Prostate gland (tissue), 2 donors: ENCODE measurements around the gene ELN. TPM values are rescaled to one million over a fixed set of nuclear protein-coding genes. Genes with fewer than 3 reads are reported as not detected.
A peak's percentile ranks its signal among the peaks of the same experiment; 100 is the strongest.

Source experiments
- DNase-seq: peaks from one replicate; pipeline ENCODE4 v3.0.0-alpha.2; 2019; ENCODE audit warnings: low spot score
- H3K27ac ChIP-seq, 2 donors: fragments of 200-600 bp; sonication (generic); 2 replicates each; pipeline ENCODE4 v1.5.1; 2017 to 2019
- H3K27me3 ChIP-seq: fragments of 200-600 bp; sonication (generic); replicated peaks from 2 replicates; pipeline ENCODE4 v1.5.1; 2019; ENCODE audit not compliant: insufficient read depth
- H3K36me3 ChIP-seq, 2 donors: fragments of 200-600 bp; sonication (generic); 1 replicate in 1 of 2; 2 replicates in 1 of 2; pipeline versions ENCODE4 v1.5.1 to v1.8.1; 2017 to 2019
- H3K4me1 ChIP-seq: fragments of 200-600 bp; sonication (generic); replicated peaks from 2 replicates; pipeline ENCODE4 v1.5.1; 2019
- H3K4me3 ChIP-seq, 2 donors: fragments of 200-600 bp; sonication (generic); 2 replicates each; pipeline ENCODE4 v1.5.1; 2017 to 2019
- H3K9me3 ChIP-seq: fragments of 200-600 bp; sonication (generic); 2 replicates; pipeline ENCODE4 v1.5.1; 2017
- POLR2A ChIP-seq: fragments of 450-650 bp; IDR thresholded peaks from one replicate; pipeline ENCODE4 v1.6.1; 2016; ENCODE audit warnings: antibody characterized with exemption, mild to moderate bottlenecking
- POLR2AphosphoS5 ChIP-seq: sonication (generic); formaldehyde crosslinking; IDR thresholded peaks from one replicate; pipeline ENCODE4 v1.6.1; 2017; ENCODE audit warnings: antibody characterized with exemption
- WGBS: methylation state at CpG from one replicate; pipeline ENCODE4 v1.1.5; 2018; 5-methylcytosine and 5-hydroxymethylcytosine counted together
- intact Hi-C: fragments of 100-400 bp; cut with DNase I; formaldehyde crosslinking; loops from one replicate; pipeline ENCODE4 v1.14.2; 2022
- total RNA-seq, 2 donors: library from RNA; depleted of rRNA; stranded (reverse); fragments of >200 nt; gene quantifications; one replicate each; pipeline ENCODE4 v1.1.0, GENCODE V29; 2016
- TF ChIP-seq, protein P1 (sequence below), 4 experiments: fragments of 200-600 bp in 2 of 4; fragments of 450-650 bp in 2 of 4; sonication (generic) in 2 of 4; IDR thresholded peaks; 1 replicate in 3 of 4; 2 replicates in 1 of 4; pipeline ENCODE4 v1.5.1; 2016 to 2019; ENCODE audit warnings: antibody characterized with exemption in 4 of 4, mild to moderate bottlenecking in 2 of 4, moderate library complexity in 2 of 4

Gene ELN
- total RNA-seq, 2 donors from 2014 or later = 34.7 to 93.4 TPM

GRCh38 chr7:74012842-74013249 lies 15.1 kb upstream of the ELN start:
- Histone ChIP-seq H3K27me3 (no peaks in the 10 kb centered on the region), H3K27ac (no peak overlapping the region), H3K36me3 (no peaks in the 10 kb centered on the region), H3K4me1 (no peaks in the 10 kb centered on the region), H3K4me3 (no peak overlapping the region), H3K9me3 (no peaks in the 10 kb centered on the region)
- intact Hi-C loops = no loop called here
- WGBS = 64% methylated on average over 13 of the region's 13 CpGs
- TF ChIP-seq, protein P1, sequence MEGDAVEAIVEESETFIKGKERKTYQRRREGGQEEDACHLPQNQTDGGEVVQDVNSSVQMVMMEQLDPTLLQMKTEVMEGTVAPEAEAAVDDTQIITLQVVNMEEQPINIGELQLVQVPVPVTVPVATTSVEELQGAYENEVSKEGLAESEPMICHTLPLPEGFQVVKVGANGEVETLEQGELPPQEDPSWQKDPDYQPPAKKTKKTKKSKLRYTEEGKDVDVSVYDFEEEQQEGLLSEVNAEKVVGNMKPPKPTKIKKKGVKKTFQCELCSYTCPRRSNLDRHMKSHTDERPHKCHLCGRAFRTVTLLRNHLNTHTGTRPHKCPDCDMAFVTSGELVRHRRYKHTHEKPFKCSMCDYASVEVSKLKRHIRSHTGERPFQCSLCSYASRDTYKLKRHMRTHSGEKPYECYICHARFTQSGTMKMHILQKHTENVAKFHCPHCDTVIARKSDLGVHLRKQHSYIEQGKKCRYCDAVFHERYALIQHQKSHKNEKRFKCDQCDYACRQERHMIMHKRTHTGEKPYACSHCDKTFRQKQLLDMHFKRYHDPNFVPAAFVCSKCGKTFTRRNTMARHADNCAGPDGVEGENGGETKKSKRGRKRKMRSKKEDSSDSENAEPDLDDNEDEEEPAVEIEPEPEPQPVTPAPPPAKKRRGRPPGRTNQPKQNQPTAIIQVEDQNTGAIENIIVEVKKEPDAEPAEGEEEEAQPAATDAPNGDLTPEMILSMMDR (IDR thresholded peaks at IDR 0.05) = no peak
- no peak for TF ChIP-seq POLR2A
- TF ChIP-seq POLR2AphosphoS5 = no peak
- DNase-seq = no peak

DNA sequence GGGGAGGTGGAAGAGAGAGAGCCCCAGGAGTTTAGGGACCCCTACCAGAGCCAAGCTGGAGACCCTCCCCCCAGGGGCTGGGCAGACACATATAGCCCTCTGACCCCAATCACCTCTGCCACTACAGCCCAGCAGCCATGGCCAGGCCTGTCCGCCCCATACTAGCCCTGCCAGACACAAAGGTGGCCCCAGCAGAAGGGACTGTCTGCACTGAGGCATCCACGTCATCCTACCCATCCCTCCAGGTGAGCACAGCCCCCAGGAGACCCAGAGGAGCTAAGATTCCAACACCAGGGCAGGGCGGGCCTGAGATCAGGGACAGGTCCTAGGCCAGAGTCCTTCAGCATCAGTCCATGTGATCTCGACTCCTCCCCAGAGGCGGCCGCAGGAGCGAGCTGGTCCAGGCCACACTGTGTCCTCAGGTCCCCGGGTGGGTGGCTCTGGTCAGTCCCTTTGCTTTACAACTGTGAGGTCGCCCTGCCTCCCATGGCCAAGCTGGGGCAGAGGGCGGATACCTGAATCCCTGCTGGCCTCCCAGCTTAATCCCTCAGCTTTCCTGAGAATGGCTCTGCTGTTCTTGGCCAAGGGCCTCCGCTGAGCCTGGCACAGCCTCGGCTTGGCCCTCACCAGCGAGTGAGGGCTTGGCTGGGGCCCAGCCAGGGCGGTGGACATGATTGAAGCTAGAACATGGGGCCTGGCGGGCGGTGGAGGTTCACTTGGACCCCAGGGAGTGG lies 14.3 kb upstream of the ELN start:
- H3K27ac ChIP-seq = no peak overlapping the region
- no peak for DNase-seq
- intact Hi-C loops = no loop called here

GRCh38 chr7:74014931-74015330 lies 13.0 kb upstream of the ELN start:
- intact Hi-C loops = no loop called here
- no peaks in the 10 kb centered on the region for H3K9me3 ChIP-seq
- no peaks in the 10 kb centered on the region for H3K27me3 ChIP-seq
- no peaks in the 10 kb centered on the region for H3K4me1 ChIP-seq
- no peak overlapping the region for H3K27ac ChIP-seq
- no peak for DNase-seq
- no peak overlapping the region for H3K4me3 ChIP-seq
- H3K36me3 ChIP-seq = no peaks in the 10 kb centered on the region
- TF ChIP-seq, protein P1 (IDR thresholded peaks at IDR 0.05) = no peak
- TF ChIP-seq POLR2AphosphoS5 (no peak), POLR2A (no peak)
- 94% methylated on average over 6 of the region's 6 CpGs for WGBS

More for the DNA sequence above, 14.3 kb upstream of the ELN start:
- no peak overlapping the region for H3K4me3 ChIP-seq
- no peaks in the 10 kb centered on the region for H3K4me1 ChIP-seq
- 69% methylated on average over 10 of the region's 16 CpGs for WGBS
- no peaks in the 10 kb centered on the region for H3K27me3 ChIP-seq
- no peak for TF ChIP-seq POLR2A
- TF ChIP-seq, protein P1 (IDR thresholded peaks at IDR 0.05) = no peak
- TF ChIP-seq POLR2AphosphoS5 = peak; percentile 14
- H3K36me3 ChIP-seq = no peaks in the 10 kb centered on the region
- no peaks in the 10 kb centered on the region for H3K9me3 ChIP-seq

GRCh38 chr7:74015670-74016069 lies 12.3 kb upstream of the ELN start:
- WGBS = 91% methylated on average over 4 of the region's 4 CpGs

DNA sequence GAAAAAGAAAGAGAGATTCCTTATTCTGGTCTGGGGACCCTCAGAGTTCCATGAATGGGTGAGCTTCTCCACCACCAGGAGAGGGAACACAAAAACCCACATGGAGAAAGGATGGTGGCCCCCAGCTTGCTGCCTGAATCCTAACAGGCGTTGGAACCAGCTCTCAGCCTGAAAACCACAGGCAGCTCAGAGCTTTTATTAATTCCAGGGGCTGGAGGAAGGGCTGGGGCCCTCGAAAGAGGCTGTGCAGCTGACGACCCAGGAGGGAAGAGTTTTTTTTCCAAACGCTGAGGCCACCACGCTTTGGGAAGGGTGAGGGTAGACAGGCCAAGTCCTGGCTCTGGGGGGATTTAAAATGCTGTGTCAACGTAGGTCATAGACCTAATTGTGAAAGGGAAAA lies 10.8 kb upstream of the ELN start:
- TF ChIP-seq POLR2A (no peak), POLR2AphosphoS5 (no peak)
- TF ChIP-seq, protein P1 (IDR thresholded peaks at IDR 0.05) = no peak
- Histone ChIP-seq H3K27ac (no peak overlapping the region), H3K36me3 (no peaks in the 10 kb centered on the region), H3K9me3 (no peaks in the 10 kb centered on the region), H3K27me3 (no peaks in the 10 kb centered on the region), H3K4me3 (no peak overlapping the region), H3K4me1 (no peaks in the 10 kb centered on the region)
- intact Hi-C loops = no loop called here
- no peak for DNase-seq
- WGBS = 75% methylated on average over 6 of the region's 6 CpGs

More at GRCh38 chr7:74015670-74016069, 12.3 kb upstream of the ELN start:
- Histone ChIP-seq H3K36me3 (no peaks in the 10 kb centered on the region), H3K4me1 (no peaks in the 10 kb centered on the region), H3K4me3 (no peak overlapping the region), H3K27ac (no peak overlapping the region), H3K9me3 (no peaks in the 10 kb centered on the region), H3K27me3 (no peaks in the 10 kb centered on the region)
- no peak for DNase-seq
- TF ChIP-seq POLR2A = no peak
- intact Hi-C loops = no loop called here
